Superior temporal gyrus (tissue), 1 donor: ENCODE data around the gene LRRN3.

Experiments used
- DNase-seq: peaks from one replicate; pipeline ENCODE4 v3.0.0-alpha.2; 2016; ENCODE audit errors: extremely low spot score

The LRRN3 gene

DNA sequence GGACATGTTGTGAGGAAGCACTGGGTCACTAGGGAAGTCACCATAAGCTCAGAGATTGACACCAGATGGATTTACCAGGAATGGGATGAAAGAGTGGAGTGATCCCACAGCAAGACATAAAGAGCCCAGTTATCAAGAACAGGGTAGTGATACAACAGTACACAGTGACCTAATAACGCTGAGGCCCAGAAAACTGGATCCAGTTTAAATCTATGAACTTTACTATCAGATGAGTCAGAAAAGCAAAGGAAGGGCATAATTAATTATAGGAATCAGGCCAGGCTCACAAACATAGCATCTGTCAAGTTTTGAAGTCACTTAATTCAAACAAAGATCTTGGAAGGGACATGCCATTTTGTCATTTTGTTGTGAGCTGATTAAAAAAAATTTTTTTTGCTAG lies 73.5 kb downstream of the LRRN3 start:
- no peak for DNase-seq

DNA sequence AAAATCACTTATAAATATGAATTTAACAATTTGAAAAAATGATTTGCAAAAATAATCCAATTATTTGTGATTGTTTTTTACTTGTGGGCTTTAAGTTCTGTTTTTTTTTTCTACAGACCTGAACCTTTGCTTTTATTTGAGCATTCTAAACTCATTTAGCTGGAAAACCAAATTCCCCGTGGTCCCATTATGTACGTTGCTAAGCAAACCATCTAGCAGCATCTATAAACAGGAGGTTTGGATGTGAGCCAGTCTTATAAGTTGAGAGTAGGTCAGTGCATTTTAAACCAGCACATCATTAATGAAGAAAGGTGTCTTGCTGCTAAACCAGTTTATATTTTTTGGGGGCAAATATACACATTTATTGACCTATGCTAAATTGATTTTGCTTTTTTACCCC lies 77.3 kb downstream of the LRRN3 start:
- DNase-seq, result no peak

- DNase-seq, result no peak
Observed at GRCh38 chr7:111172564-111173257, 81.8 kb downstream of the LRRN3 start.

DNA sequence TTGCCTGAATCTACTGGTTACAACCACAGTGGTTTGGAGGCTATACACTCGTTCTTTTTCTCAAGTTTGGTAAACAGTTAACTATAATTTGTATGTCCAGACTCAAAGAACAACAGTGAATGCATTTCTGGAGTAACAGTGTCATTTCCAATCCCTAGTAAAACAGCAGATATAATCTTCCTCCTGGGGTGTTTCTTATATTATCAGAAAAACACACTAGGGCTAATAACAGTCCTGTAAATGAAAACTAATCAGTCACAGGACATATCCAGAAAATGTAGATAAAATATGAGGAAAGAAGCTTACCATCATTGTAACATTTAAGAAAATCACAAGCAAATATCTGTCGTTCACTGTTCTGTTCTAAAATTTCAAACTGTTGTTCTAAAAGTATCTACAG lies 82.6 kb downstream of the LRRN3 start:
- DNase-seq, result no peak

- no peak for DNase-seq
Observed at GRCh38 chr7:111173990-111174389, 83.1 kb downstream of the LRRN3 start.

GRCh38 chr7:111174510-111174909 lies 83.6 kb downstream of the LRRN3 start:
- no peak for DNase-seq
